NCI-H69 (cell line): ENCODE data around the gene PRKG1.

Experiments
- DNase-seq: peaks from one replicate; lab custom pipeline; 2025; lab: John Stamatoyannopoulos, UW

Gene PRKG1

GRCh38 chr10:51074238-51075028 lies at the start of gene PRKG1:
Gene PRKG1, plus strand, starts transcription at chr10:51074487.
- peak; percentile 42 for DNase-seq

- DNase-seq: no peak
Measured at GRCh38 chr10:51028420-51028819, 45.9 kb upstream of the PRKG1 start.

- no peak for DNase-seq
Measured at GRCh38 chr10:51029172-51029641, 45.1 kb upstream of the PRKG1 start.

- DNase-seq: no peak
Measured at GRCh38 chr10:51030480-51030879, 43.8 kb upstream of the PRKG1 start.

GRCh38 chr10:51031950-51032349 lies 42.3 kb upstream of the PRKG1 start:
- no peak for DNase-seq

GRCh38 chr10:51034769-51035168 lies 39.5 kb upstream of the PRKG1 start:
- DNase-seq: no peak

- no peak for DNase-seq
Measured at GRCh38 chr10:51035344-51035743, 38.9 kb upstream of the PRKG1 start.

- DNase-seq: no peak
Measured at GRCh38 chr10:51045871-51046270, 28.4 kb upstream of the PRKG1 start.

GRCh38 chr10:51046654-51047053 lies 27.6 kb upstream of the PRKG1 start:
- DNase-seq: no peak

- no peak for DNase-seq
Measured at GRCh38 chr10:51047857-51048256, 26.4 kb upstream of the PRKG1 start.

- peak; percentile 1 for DNase-seq
Measured at GRCh38 chr10:51048792-51049191, 25.5 kb upstream of the PRKG1 start.

GRCh38 chr10:51052163-51052562 lies 22.1 kb upstream of the PRKG1 start:
- no peak for DNase-seq

- no peak for DNase-seq
Measured at GRCh38 chr10:51057925-51058324, 16.4 kb upstream of the PRKG1 start.

- no peak for DNase-seq
Measured at GRCh38 chr10:51063166-51063565, 11.1 kb upstream of the PRKG1 start.

GRCh38 chr10:51063659-51064535 lies 10.4 kb upstream of the PRKG1 start:
- DNase-seq: peak; percentile 31

- DNase-seq: no peak
Measured at GRCh38 chr10:51066231-51066630, 8.1 kb upstream of the PRKG1 start.

GRCh38 chr10:51072210-51072609 lies 2.1 kb upstream of the PRKG1 start:
- no peak for DNase-seq

- DNase-seq: no peak
Measured at GRCh38 chr10:51072921-51073434, 1.3 kb upstream of the PRKG1 start.

GRCh38 chr10:51073453-51074237 lies 642 bp upstream of the PRKG1 start:
- DNase-seq: no peak

- DNase-seq: no peak
Measured at GRCh38 chr10:51075043-51075872, 971 bp downstream of the PRKG1 start.

GRCh38 chr10:51075873-51076229 lies 1.6 kb downstream of the PRKG1 start:
- DNase-seq: no peak
